Esophagus squamous epithelium (tissue), 5 donors: ENCODE data around the gene AXIN1. TPM values are rescaled to one million over a fixed set of nuclear protein-coding genes. Genes with fewer than 3 reads are reported as not detected.

ENCODE experiments used
- DNase-seq: peaks from one replicate; lab custom pipeline; 2025; lab: John Stamatoyannopoulos, UW
- H3K27ac ChIP-seq, 4 donors: fragments of 200-600 bp; sonication (generic); one replicate each; pipeline ENCODE4 v1.5.1; 2016 to 2019; ENCODE audit warnings: mild to moderate bottlenecking in 1 of 4
- H3K27me3 ChIP-seq, 4 donors: fragments of 200-600 bp; sonication (generic); 1 replicate in 3 of 4; 2 replicates in 1 of 4; pipeline versions ENCODE4 v1.5.1 to v1.6.0; 2017 to 2021; ENCODE audit warnings: antibody characterized with exemption in 1 of 4
- H3K36me3 ChIP-seq, 3 donors: fragments of 200-600 bp; sonication (generic); one replicate each; pipeline ENCODE4 v1.5.1; 2016 to 2019
- H3K4me1 ChIP-seq, 3 donors: fragments of 200-600 bp; sonication (generic); one replicate each; pipeline ENCODE4 v1.5.1; 2017 to 2019
- H3K4me3 ChIP-seq, 4 donors: fragments of 200-600 bp; sonication (generic); 1 replicate in 3 of 4; 2 replicates in 1 of 4; pipeline ENCODE4 v1.5.1; 2016 to 2019; ENCODE audit warnings: mild to moderate bottlenecking in 2 of 4, moderate library complexity in 1 of 4
- H3K9me3 ChIP-seq, 3 donors: fragments of 200-600 bp; sonication (generic); one replicate each; pipeline ENCODE4 v1.5.1; 2016 to 2019
- CTCF ChIP-seq, 6 experiments: fragments of 450-650 bp in 4 of 6; fragments of 200-600 bp in 2 of 6; sonication (generic) in 2 of 6; IDR thresholded peaks; one replicate each; pipeline ENCODE4 v1.5.1; 2016 to 2019; ENCODE audit warnings: antibody characterized with exemption in 6 of 6, mild to moderate bottlenecking in 4 of 6, moderate library complexity in 4 of 6
- POLR2A ChIP-seq, 4 donors: fragments of 450-650 bp; IDR thresholded peaks; one replicate each; pipeline ENCODE4 v1.6.1; 2017; ENCODE audit warnings: antibody characterized with exemption in 4 of 4, mild to moderate bottlenecking in 4 of 4, moderate library complexity in 3 of 4
- WGBS, 2 donors: methylation state at CpG; one replicate each; pipeline ENCODE4 v1.1.5; 2018; 5-methylcytosine and 5-hydroxymethylcytosine counted together
- intact Hi-C: fragments of 100-400 bp; cut with DNase I; formaldehyde crosslinking; loops from one replicate; pipeline ENCODE4 v1.15.0; 2022
- total RNA-seq, 4 donors: library from RNA; depleted of rRNA; stranded (reverse); fragments of >200 nt; gene quantifications; one replicate each; pipeline ENCODE4 v1.1.0, GENCODE V29; 2016
- donor health status: DM: yes; HTN: yes; CAD: no.

AXIN1 gene
- total RNA-seq, 4 donors from 2014 or later: 17.8 to 32.2 (median 22.2) TPM

GRCh38 chr16:354971-355461, 2.5 kb upstream of the AXIN1 start:
- Histone ChIP-seq H3K27ac (peak overlapping the region in 2 of 4 donors; percentile 90 to 95), H3K4me1 (peaks cover 9 to 43% (median 22%) of the 10 kb centered on the region in 3 donors), H3K27me3 (no peaks in the 10 kb centered on the region), H3K9me3 (no peaks in the 10 kb centered on the region), H3K4me3 (no peak overlapping the region), H3K36me3 (no peaks in the 10 kb centered on the region)
- WGBS, 2 donors: 76 to 88% methylated on average over 1 to 4 of the region's 10 CpGs
- intact Hi-C loops: no loop called here
- no peak for TF ChIP-seq POLR2A (IDR thresholded peaks at IDR 0.05)
- no peak for DNase-seq

GRCh38 chr16:354291-354881, 1.9 kb upstream of the AXIN1 start:
- H3K27ac ChIP-seq: peak overlapping the region; percentile 88 to 95 (median 90)
- peak overlapping the region in 1 of 4 donors; percentile 75 for H3K4me3 ChIP-seq
- TF ChIP-seq POLR2A (IDR thresholded peaks at IDR 0.05) (peak in 1 of 4 donors; percentile 16), CTCF (IDR thresholded peaks at IDR 0.05) (no peak)
- WGBS, 2 donors: 50 to 60% methylated on average over 5 to 8 of the region's 12 CpGs
- H3K27me3 ChIP-seq: no peaks in the 10 kb centered on the region
- peaks cover 9 to 48% (median 22%) of the 10 kb centered on the region in 3 donors for H3K4me1 ChIP-seq
- no peaks in the 10 kb centered on the region for H3K36me3 ChIP-seq
- no peak for DNase-seq
- H3K9me3 ChIP-seq: no peaks in the 10 kb centered on the region
- intact Hi-C loops: no loop called here

GRCh38 chr16:353404-354290, 1.1 kb upstream of the AXIN1 start:
- peak overlapping the region; percentile 88 to 95 (median 90) for H3K27ac ChIP-seq
- no peaks in the 10 kb centered on the region for H3K36me3 ChIP-seq
- WGBS, 2 donors: 51 to 86% methylated on average over 6 to 10 of the region's 25 CpGs
- no peak for DNase-seq
- no peaks in the 10 kb centered on the region for H3K27me3 ChIP-seq
- intact Hi-C loops: no loop called here
- peaks cover 9 to 48% (median 22%) of the 10 kb centered on the region in 3 donors for H3K4me1 ChIP-seq
- peak overlapping the region; percentile 48 to 90 (median 63) for H3K4me3 ChIP-seq
- TF ChIP-seq CTCF (IDR thresholded peaks at IDR 0.05) (no peak), POLR2A (IDR thresholded peaks at IDR 0.05) (no peak)
- H3K9me3 ChIP-seq: no peaks in the 10 kb centered on the region

- intact Hi-C loops: no loop called here
- no peaks in the 10 kb centered on the region for H3K36me3 ChIP-seq
- H3K9me3 ChIP-seq: no peaks in the 10 kb centered on the region
- TF ChIP-seq POLR2A (IDR thresholded peaks at IDR 0.05): no peak
- no peak for TF ChIP-seq CTCF (IDR thresholded peaks at IDR 0.05)
- peak overlapping the region; percentile 51 to 90 (median 80) for H3K4me3 ChIP-seq
- H3K4me1 ChIP-seq: peaks cover 9 to 57% (median 22%) of the 10 kb centered on the region in 3 donors
- H3K27me3 ChIP-seq: no peaks in the 10 kb centered on the region
- WGBS, 2 donors: 0 to 3% methylated on average over 3 to 4 of the region's 95 CpGs
- H3K27ac ChIP-seq: peak overlapping the region; percentile 70 to 90 (median 88)
- DNase-seq: no peak
Observed at GRCh38 chr16:351804-352520, 561 bp downstream of the AXIN1 start.

GRCh38 chr16:350203-350602, 2.3 kb downstream of the AXIN1 start:
- intact Hi-C loops: no loop called here
- Histone ChIP-seq H3K36me3 (peaks cover 0 to 17% (median 6%) of the 10 kb centered on the region in 3 donors), H3K27ac (no peak overlapping the region), H3K4me1 (peaks cover 9 to 63% (median 22%) of the 10 kb centered on the region in 3 donors), H3K27me3 (no peaks in the 10 kb centered on the region), H3K9me3 (no peaks in the 10 kb centered on the region), H3K4me3 (no peak overlapping the region)
- no peak for DNase-seq
- TF ChIP-seq POLR2A (IDR thresholded peaks at IDR 0.05) (no peak), CTCF (IDR thresholded peaks at IDR 0.05) (no peak)
- WGBS, 2 donors: 80 to 84% methylated on average over 8 of the region's 8 CpGs
